GM21576 (cell line): ENCODE measurements around the gene AKAP8L.

ENCODE experiments used
- ATAC-seq: cut with Tn5 transposase; IDR thresholded peaks from one replicate; pipeline ENCODE4 v1.9.1; 2021; ENCODE audit warnings: mild to moderate bottlenecking, moderate library complexity; ENCODE audit not compliant: unreplicated experiment

AKAP8L gene

GRCh38 chr19:15418579-15419412 is at the start of gene AKAP8L:
Gene AKAP8L, minus strand, starts transcription at chr19:15418988. Its CDS starts 65 bp downstream, at chr19:15418923.
- peak; percentile 92 for ATAC-seq

- no peak for ATAC-seq
Observed at GRCh38 chr19:15467734-15468214, 49.0 kb upstream of the AKAP8L start.

GRCh38 chr19:15466851-15467733 is 48.3 kb upstream of the AKAP8L start:
- peak; percentile 61 for ATAC-seq

- peak; percentile 36 for ATAC-seq
Observed at GRCh38 chr19:15464394-15465385, 45.9 kb upstream of the AKAP8L start, which contains the start of gene RASAL3. Gene RASAL3, minus strand, starts transcription at chr19:15464544. Its CDS starts 186 bp downstream, at chr19:15464358.

GRCh38 chr19:15463861-15464371 is 45.1 kb upstream of the AKAP8L start:
- no peak for ATAC-seq

GRCh38 chr19:15461694-15462093 is 42.9 kb upstream of the AKAP8L start:
- no peak for ATAC-seq

GRCh38 chr19:15457701-15458484 is 39.1 kb upstream of the AKAP8L start:
- no peak for ATAC-seq

- ATAC-seq = no peak
Observed at GRCh38 chr19:15456871-15457700, 38.3 kb upstream of the AKAP8L start.

- no peak for ATAC-seq
Observed at GRCh38 chr19:15456441-15456840, 37.7 kb upstream of the AKAP8L start.

GRCh38 chr19:15455996-15456395 is 37.2 kb upstream of the AKAP8L start:
- ATAC-seq = no peak

GRCh38 chr19:15453906-15454860 is 35.4 kb upstream of the AKAP8L start:
- no peak for ATAC-seq

- no peak for ATAC-seq
Observed at GRCh38 chr19:15453091-15453578, 34.3 kb upstream of the AKAP8L start.

- no peak for ATAC-seq
Observed at GRCh38 chr19:15452111-15453047, 33.6 kb upstream of the AKAP8L start.

GRCh38 chr19:15450528-15450890 is 31.7 kb upstream of the AKAP8L start:
- no peak for ATAC-seq

GRCh38 chr19:15449620-15450527 is 31.1 kb upstream of the AKAP8L start, which contains the start of gene WIZ:
Gene WIZ, minus strand, starts transcription at chr19:15449956. Its CDS starts 1,649 bp downstream, at chr19:15448307.
- no peak for ATAC-seq
